Activated CD8-positive, alpha-beta memory T cell treated with anti-CD3 and anti-CD28 coated beads for 36 hours (primary cell): Measurements from ENCODE around the gene TMEM175. TPM values are rescaled to one million over a fixed set of nuclear protein-coding genes. Genes with fewer than 3 reads are reported as not detected.
"Not testable (repeated sequence)": the region's sequence is repeated elsewhere in the genome, so short reads cannot be mapped to it uniquely, and the experiment has no call there.

ENCODE experiments used
- CTCF ChIA-PET: fragments of 350-600 bp; sonication (Branson Sonifier 250); formaldehyde crosslinking; loops from one replicate; lab custom pipeline; 2021; ENCODE audit warnings: antibody characterized with exemption; lab: Charles Lee
- POLR2A ChIA-PET: fragments of 350-600 bp; sonication (Branson Sonifier 250); formaldehyde crosslinking; loops from one replicate; lab custom pipeline; 2021; ENCODE audit warnings: antibody characterized with exemption; lab: Charles Lee
- total RNA-seq, 2 experiments: library from RNA; stranded (reverse); gene quantifications; one replicate each; pipeline ENCODE4 v1.2.3, GENCODE V29; 2021

The TMEM175 gene
- total RNA-seq, 2 experiments from 2014 or later = 16.9 to 17.3 TPM

DNA sequence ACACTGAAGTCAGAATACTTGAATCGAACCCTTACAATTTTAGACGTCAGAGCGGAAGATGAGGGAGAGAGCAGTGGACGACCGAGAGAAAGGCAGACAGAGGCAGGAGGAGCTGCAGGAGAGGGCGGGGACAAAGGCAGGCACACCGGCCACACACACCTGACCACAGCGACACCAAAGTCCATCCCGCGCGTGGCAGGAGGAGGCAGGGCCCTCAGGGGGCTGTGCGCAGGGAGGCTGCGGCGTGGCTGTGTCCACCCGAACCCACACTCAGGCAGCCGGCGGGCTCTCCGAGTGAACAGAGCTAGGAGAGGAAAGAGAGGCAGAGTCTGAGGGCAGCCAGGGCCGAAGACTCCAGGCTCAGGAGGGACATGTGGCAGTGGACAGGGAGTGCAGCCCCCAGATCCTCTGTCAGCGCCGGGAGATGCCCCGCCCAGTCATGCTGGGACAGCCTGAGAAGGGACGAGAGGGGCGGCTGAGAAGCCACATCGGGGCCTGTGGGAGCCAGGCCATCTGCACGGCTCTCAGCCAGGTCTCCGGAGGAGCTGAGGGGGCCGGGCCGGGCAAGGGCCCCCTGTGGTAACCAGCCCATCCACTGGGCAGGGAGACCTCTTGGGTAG, 20.3 kb upstream of the TMEM175 start:
- CTCF ChIA-PET = no interaction called here
- POLR2A ChIA-PET = interaction anchor here (0.7 kb wide), 1 partner anchor 158 kb away, joined by 3 read pairs; no protein-coding TSS in a partner anchor

DNA sequence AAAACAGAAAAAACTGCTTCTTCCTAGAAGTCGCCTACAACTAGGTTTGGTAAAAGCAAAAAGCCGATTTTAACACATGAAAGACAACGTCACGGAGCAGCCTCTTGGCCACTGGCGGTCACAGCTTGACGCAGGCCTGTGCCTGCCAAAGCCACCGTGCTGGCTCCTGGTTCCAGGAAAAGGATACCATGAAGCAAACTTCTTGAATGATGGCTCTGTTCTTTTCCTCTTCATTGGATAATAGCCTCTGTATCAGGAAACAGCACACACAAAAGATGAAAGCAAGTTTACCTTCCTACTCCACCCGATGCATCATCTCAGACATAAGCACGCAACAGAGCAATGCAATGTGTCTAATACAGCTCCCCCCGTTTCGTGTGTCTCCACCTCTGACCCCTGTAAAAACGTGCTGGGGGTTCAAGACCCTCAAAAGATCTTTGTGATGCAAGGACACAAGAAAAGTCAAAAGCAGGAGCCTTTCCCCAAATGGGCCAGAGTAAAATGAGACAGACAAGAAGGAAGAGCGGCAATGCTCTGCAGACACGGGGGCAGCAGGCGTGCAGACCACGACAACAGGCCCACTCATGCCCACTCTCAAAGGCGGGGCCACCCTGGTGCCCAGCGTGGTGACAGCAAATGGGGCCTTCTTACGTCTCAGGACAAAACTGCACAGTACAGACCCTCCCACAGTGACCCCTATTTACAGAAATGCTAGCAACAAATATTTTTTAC, 19.5 kb upstream of the TMEM175 start:
- ChIA-PET CTCF (no interaction called here), POLR2A (interaction anchor here (0.7 kb wide), 1 partner anchor 157 kb away, joined by 3 read pairs; no protein-coding TSS in a partner anchor)

DNA sequence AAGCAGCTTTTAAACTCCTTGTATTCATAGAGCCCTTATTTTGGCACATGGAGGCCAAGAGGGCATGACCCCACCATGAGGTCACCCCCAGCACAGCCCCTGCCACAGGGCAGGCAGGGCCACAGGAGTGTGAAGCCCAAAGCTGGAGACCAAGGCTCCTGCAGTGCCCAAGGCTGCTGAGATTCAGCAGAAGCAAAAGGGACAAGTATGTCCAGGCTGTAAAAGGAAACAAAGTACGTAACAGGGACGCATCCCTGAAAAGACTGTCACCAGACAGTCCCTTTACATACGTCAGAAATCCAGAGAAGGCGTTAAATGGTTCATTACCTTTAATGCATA, 19.0 kb upstream of the TMEM175 start:
- ChIA-PET POLR2A (no interaction called here), CTCF (interaction anchor here (0.6 kb wide), 1 partner anchor 142 kb away, joined by 3 read pairs; no protein-coding TSS in a partner anchor)

DNA sequence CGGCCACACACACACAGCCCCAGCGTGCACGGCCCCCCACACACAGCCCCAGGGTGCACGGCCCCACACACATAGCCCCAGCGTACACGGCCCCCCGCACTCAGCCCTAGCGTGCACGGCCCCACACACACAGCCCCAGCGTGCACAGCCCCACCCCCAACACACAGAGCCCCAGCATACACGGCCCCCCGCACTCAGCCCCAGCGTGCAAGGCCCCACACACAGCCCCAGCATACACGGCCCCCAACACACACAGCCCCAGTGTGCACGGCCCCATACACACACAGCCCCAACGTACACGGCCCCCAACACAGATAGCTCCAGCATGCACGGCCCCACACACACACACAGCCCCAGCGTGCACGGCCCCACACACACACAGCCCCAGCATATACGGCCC, 17.7 kb upstream of the TMEM175 start:
- POLR2A ChIA-PET = no interaction called here
- CTCF ChIA-PET = no interaction called here

DNA sequence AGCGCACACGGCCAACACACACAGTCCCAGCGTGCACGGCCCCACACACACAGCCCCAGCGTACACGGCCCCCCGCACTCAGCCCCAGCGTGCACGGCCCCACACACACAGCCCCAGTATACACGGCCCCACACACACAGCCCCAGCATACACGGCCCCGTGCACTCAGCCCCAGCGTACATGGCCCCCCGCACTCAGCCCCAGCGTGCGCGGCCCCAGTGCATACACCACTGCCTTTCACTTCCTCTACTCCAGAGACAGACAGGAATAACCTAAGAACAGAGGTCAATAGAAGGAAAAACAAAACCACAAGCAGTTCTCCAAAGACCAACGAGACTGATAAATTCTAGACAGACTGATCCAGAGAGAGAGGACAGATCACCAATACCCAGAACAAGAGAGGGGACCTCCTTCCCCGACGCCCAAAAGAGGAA, 17.2 kb upstream of the TMEM175 start:
- POLR2A ChIA-PET = no interaction called here

DNA sequence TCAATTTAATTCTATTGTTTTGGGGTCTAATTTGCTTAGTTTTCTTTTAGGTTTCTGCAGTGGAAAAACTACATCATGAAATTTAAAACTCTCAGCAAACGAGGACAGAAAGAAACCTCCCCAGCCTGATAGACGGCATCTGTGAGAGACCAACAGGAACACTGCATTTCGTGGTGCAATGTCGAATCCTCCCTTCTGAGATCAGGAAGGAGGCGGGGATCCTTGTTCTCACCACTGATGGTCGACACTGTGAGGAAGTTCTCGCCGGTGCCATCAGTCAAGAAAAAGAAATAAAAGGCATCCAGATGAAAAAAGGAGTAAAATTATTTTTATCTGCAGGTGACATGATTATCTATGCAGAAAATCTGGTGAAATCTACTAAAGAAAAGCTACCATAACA, 16.7 kb upstream of the TMEM175 start:
- CTCF ChIA-PET = no interaction called here

More for the DNA sequence above, 17.2 kb upstream of the TMEM175 start:
- CTCF ChIA-PET = no interaction called here

DNA sequence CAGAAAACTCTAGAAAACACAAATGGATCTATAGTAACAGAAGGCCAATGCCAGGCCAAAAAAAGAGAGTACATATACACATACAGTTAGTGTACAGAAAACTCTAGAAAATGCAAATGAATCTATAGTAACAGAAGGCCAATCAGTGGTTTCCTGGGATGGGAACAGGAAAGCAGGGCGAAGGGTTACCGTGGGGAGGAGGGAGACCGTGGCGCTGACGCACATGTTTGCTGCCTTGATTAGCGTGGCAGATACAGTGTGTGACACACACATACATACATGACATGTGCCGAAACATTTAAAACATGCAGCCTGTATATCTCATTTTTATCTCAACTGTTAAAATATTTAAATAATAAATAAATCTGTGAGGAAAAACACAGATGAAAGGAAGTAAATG, 14.8 kb upstream of the TMEM175 start:
- POLR2A ChIA-PET = no interaction called here
- CTCF ChIA-PET = no interaction called here

More for the DNA sequence above, 16.7 kb upstream of the TMEM175 start:
- POLR2A ChIA-PET = no interaction called here

DNA sequence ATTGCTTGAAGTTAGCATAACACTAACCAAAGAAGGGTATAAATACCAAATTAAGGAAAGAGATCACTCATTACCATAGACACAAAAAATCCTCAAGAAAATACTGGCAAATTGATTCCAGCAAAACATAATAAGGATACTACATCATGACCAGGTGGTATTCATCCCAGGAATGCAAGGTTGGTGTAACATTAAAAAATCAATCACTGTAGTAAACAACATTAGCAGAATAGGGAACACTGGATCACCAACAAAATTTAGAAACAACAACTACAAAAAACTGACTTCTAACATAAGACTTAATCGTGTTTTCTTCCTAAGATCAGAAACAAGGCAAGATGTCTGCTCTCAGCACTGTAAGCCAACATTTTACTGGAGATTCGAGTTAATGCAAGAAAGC, 14.3 kb upstream of the TMEM175 start:
- POLR2A ChIA-PET = no interaction called here
- CTCF ChIA-PET = no interaction called here

DNA sequence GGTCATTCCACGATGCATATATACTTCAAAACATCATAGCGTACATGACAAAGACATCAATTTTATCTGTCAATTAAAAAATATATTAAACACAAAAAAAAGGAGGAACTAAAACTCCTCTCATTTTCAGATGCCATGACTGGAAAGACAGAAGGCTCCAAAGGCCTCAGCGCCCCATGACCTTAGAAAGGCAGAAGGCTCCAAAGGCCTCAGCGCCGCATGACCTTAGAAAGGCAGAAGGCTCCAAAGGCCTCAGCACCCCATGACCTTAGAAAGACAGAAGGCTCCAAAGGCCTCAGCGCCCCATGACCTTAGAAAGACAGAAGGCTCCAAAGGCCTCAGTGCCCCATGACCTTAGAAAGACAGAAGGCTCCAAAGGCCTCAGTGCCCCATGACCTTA, 13.7 kb upstream of the TMEM175 start:
- CTCF ChIA-PET, POLR2A ChIA-PET: not testable (repeated sequence)

DNA sequence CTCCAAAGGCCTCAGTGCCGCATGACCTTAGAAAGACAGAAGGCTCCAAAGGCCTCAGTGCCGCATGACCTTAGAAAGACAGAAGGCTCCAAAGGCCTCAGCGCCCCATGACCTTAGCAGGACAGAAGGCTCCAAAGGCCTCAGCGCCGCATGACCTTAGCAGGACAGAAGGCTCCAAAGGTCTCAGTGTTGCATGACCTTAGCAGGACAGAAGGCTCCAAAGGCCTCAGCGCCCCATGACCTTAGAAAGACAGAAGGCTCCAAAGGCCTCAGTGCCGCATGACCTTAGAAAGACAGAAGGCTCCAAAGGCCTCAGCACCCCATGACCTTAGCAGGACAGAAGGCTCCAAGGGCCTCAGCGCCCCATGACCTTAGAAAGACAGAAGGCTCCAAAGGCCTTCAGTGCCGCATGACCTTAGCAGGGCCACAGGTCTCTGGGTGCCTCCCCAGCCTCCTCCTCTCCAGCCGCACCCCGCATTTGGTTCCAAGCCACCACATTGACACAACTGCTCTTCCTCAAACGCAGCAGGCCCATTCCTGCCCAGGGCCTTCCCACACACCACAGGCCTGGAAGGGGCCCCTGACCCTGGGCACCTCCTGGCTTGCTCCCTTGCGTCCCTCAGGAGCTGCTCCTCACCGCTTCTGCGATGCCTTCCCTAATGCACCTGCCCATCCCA, 13.1 kb upstream of the TMEM175 start:
- POLR2A ChIA-PET, CTCF ChIA-PET: not testable (repeated sequence)

DNA sequence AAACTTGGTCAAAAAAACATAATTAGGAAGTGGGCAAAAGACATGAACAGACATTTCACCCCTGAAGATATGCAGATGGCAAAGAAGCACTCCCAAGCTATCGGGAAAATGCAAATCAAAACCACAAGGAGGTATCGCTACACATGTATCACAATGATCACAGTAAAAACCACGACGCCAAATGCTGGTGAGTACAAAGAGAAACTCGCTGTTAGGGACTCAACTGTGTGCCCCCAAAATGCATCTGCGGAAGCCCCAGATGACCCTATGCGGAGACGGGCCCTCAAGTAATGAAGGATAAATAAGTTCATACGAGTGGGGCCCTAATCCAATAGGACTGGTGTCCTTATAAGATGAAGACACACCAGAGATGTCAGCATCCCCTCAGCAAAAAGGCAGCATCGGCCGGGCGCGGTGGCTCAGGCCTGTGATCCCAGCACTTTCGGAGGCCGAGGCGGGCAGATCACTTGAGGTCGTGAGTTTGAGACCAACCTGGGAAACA, 10.4 kb upstream of the TMEM175 start:
- ChIA-PET POLR2A (interaction anchor here (0.6 to 0.8 kb wide), 3 partner anchors 9 to 42 kb away, joined by 3 to 4 read pairs (median 3); no protein-coding TSS in a partner anchor), CTCF (interaction anchor here (0.7 to 0.9 kb wide), 2 partner anchors 8 to 30 kb away, joined by 3 read pairs; no protein-coding TSS in a partner anchor)

DNA sequence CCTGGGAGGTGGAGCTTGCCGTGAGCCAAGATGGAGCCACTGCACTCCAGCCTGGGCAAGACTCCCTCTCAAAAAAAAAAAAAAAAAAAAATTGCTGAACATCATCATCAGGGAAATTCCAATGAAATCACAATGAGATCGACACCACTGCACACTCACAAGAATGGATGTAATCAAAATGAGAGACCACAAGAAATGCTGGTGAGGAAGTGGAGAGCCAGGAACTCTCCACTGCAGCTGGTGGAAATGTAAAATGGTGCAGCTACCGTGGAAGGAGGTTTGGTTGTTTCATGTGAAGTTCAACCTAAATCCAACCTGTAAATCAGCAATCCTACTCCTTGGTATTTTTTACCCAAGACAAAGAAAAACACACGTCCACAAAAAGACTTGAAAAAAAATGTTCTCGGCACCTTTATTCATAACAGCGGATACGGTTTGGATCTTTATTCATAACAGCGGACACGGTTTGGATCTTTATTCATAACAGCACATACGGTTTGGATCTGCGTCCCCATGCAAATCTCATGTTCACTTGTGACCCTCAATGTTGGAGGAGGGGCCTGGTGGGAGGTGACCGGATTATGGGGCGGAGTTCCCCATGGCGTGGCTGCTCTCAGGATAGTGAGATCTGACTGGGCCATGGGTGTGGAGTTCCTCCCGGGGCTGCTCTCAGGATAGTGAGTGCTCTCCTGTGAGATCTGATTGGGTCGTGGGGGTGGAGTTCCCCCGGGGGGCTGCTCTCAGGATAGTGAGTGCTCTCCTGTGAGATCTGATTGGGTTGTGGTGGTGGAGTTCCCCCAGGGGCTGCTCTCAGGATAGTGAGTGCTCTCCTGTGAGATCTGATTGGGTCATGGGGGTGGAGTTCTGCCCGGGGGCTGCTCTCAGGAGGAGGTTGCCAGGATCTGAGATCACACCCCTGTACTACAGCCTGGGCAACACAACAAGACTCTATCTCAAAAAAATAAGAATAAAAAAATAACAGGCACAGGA, 7.9 kb upstream of the TMEM175 start:
- ChIA-PET POLR2A (interaction anchor here (0.6 to 0.7 kb wide), 3 partner anchors 250 to 896 kb away, joined by 3 to 5 read pairs (median 3); partner anchors contain the start of gene ATP5ME), CTCF (interaction anchor here (0.6 kb wide), 1 partner anchor 70 kb away, joined by 3 read pairs; no protein-coding TSS in a partner anchor)

DNA sequence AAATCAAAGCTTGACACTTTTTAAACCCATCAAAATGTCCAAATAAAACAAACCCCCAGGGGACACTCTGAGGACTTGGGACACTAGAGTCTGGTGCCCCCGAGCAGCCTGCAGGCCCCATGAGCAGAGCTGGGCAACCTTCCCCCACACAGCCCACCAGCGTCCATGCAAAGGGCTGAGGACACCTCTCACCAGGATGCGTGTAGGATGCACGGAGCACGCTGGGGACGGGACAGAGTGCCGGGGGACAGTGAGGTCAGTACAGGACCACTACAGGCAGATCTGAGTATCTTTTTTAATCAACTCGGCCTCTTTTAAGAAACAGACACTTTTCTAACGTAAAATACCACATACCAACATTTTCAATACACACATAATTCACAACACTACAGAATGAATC, 7.1 kb upstream of the TMEM175 start:
- ChIA-PET CTCF (no interaction called here), POLR2A (no interaction called here)

DNA sequence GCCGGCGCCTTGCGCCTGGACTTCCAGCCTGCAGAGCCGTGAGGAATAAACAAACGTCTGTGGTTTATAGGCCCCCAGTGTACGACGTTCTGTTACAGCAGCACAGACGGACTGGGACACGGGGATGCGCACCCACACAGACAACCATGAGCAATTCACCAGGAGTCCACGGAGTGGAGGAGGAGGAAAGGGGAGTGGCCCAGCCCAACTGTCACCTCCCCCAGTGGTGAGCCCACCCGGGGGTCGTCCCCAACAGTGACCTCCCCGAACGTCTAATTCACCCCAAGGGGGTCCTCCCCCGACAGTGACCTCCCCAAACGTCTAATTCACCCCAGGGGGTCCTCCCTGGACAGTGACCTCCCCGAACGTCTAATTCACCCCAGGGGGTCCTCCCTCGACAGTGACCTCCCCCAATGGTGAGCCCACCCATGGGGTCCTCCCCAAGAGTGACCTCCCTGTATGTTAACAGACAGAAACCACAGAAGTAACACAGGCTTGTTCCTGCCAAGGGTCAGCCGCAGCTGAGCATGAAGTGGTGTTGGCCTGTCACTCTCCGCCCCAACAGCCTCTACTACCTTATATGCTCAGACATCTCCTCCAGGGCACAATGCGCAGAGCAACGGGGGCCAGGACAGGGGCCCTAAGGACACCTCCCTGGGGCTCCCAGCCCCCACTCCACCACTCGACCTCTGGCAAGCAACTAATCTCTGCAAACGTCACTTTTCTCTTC, 6.3 kb upstream of the TMEM175 start:
- ChIA-PET POLR2A (no interaction called here), CTCF (interaction anchor here (0.7 to 1.1 kb wide), 2 partner anchors 35 to 61 kb away, joined by 3 to 4 read pairs; partner anchors contain the start of gene IDUA)

DNA sequence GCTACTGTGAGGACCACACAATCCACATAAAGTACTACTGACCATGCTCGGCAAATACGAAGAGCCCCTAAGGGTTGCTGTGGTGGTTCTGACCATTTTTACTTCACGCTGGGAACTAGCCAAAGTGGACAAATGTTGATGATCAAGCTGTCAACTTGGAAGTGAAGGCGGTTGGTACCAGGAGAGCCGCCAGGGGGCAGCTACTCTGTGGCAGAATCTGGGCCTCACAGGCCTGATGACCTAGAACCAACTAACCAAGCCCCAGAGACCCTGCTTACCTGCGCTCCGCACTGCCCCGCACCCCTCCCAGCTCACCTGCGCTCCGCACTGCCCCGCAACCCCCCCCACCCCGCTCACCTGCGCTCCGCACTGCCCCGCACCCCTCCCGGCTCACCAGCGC, 5.7 kb upstream of the TMEM175 start:
- ChIA-PET POLR2A (no interaction called here), CTCF (interaction anchor here (0.7 to 1.1 kb wide), 2 partner anchors 35 to 61 kb away, joined by 3 to 4 read pairs; partner anchors contain the start of gene IDUA)

DNA sequence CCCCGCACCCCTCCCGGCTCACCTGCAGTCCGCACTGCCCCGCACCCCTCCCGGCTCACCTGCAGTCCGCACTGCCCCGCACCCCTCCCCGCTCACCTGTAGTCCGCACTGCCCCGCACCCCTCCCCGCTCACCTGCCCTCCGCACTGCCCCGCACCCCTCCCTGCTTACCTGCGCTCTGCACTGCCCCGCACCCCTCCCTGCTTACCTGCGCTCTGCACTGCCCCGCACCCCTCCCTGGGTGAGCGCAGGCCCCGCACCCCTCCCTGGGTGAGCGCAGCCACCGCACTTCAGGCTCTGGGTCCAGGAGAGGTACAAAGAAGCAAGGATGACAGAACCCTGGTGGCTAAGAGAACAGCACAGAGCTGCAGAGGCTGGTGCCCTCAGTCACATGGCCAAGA, 4.7 kb upstream of the TMEM175 start:
- POLR2A ChIA-PET, CTCF ChIA-PET: not testable (repeated sequence)

DNA sequence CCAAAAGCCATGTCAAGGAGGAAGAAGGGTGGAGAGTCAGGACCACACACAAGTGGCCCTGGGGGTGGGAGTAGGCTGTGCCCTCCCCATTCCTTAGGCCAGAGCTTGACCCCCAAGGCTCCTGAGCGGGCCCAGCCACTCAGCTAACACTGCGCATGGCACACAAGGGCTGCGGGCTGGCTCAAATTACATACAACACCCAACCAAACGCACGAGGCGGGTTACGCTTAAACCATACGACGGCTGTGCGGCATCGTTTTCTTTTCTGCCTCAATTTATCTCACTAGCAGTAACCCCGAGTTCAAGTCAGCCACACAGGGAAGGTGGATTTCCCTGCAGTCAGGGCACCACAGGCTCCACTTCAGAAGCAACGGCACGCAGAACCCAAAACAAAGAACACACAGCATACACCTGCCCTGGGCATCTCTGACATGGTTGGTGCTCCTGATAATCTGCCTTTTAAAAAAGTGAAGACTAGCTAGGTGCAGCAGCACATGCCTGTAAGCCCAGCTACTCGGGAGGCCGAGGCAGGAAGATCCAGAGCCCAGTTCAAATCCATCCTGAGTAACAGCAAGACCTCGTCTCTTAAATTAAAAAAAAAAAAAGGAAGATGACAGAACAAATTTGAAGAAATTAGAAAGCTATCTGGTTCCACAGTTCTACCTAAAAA, 3.0 kb upstream of the TMEM175 start:
- POLR2A ChIA-PET = interaction anchor here (0.6 kb wide), 1 partner anchor 319 kb away, joined by 3 read pairs; no protein-coding TSS in a partner anchor

More for the DNA sequence above, 3.0 kb upstream of the TMEM175 start:
- CTCF ChIA-PET = interaction anchor here (1.5 kb wide), 1 partner anchor 187 kb away, joined by 4 read pairs; no protein-coding TSS in a partner anchor
